ENCODE results near the gene PRSS22. TPM values are rescaled to one million over a fixed set of nuclear protein-coding genes. Genes with fewer than 3 reads are reported as not detected.
"Not testable (repeated sequence)": the region's sequence is repeated elsewhere in the genome, so short reads cannot be mapped to it uniquely, and the experiment has no call there.

Gene PRSS22, protein sequence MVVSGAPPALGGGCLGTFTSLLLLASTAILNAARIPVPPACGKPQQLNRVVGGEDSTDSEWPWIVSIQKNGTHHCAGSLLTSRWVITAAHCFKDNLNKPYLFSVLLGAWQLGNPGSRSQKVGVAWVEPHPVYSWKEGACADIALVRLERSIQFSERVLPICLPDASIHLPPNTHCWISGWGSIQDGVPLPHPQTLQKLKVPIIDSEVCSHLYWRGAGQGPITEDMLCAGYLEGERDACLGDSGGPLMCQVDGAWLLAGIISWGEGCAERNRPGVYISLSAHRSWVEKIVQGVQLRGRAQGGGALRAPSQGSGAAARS
- polyA plus RNA-seq: 2.2 to 3.7 TPM (median 3.5 TPM) in 3 replicates
- polyA plus RNA-seq (2011; ENCODE audit: low read depth): 3.5 TPM
- polyA plus RNA-seq (2011; cell fraction: cytosol; rRNA removed): 1.3 and 1.4 TPM in 2 replicates
- polyA plus RNA-seq (2011; cell fraction: nucleus; rRNA removed): 9.6 and 13.1 TPM in 2 replicates
- polyA plus RNA-seq (2012; ENCODE audit: low replicate concordance): 4.2 and 18.5 TPM in 2 replicates
- 0.80 to 2.3 TPM (median 2.1 TPM) in 3 replicates for polyA minus RNA-seq
- polyA minus RNA-seq (2011; cell fraction: cytosol; rRNA and poly(A)+ RNA removed): not detected
- polyA minus RNA-seq (2011; cell fraction: nucleus; rRNA and poly(A)+ RNA removed): 5.1 and 5.9 TPM in 2 replicates

GRCh38 chr16:2857451-2858244 is at the start of gene PRSS22:
TSS of gene PRSS22 (minus strand) at chr16:2858170. CDS start at chr16:2858104, 66 bp downstream.
- dilution Hi-C loops (cut with MboI; ENCODE audit: extremely low pct_ligation_motif_present, low sequenced_read_pairs): no loop called here
- Histone ChIP-seq H2AFZ (ENCODE audit: control insufficient read depth, low read length) (peak within 1 kb of the TSS; percentile 89), H4K20me1 (ENCODE audit: control insufficient read depth, extremely low read depth, insufficient read depth, low read length) (no peaks in the 10 kb centered on the region), H3K79me2 (ENCODE audit: control insufficient read depth, insufficient read depth, low read length) (no peaks in the 10 kb centered on the region), H3K4me1 (ENCODE audit: control insufficient read depth, extremely low read depth, insufficient read depth, low read length) (peaks cover 20% of the 10 kb centered on the region), H3K27me3 (ENCODE audit: control insufficient read depth, extremely low read depth, insufficient read depth, low read length) (no peaks in the 10 kb centered on the region), H3K9me3 (ENCODE audit: control insufficient read depth, low read depth, low read length) (no peaks in the 10 kb centered on the region), H3K27ac (ENCODE audit: control insufficient read depth, insufficient read depth, low read length) (peak within 1 kb of the TSS; percentile 47), H3K9me1 (ENCODE audit: control insufficient read depth, extremely low read depth, insufficient read depth, low read length) (no peaks in the 10 kb centered on the region), H3K4me3 (ENCODE audit: control insufficient read depth in 2 of 3, extremely low read depth in 1 of 3, insufficient read depth in 2 of 3, low read depth in 1 of 3, low read length in 3 of 3) (peak within 1 kb of the TSS; percentile 39 to 68 (median 53)), H3K9ac (ENCODE audit: control insufficient read depth, extremely low read depth, insufficient read depth, low read length) (peak within 1 kb of the TSS; percentile 62), H3K4me2 (ENCODE audit: control insufficient read depth, extremely low read depth, insufficient read depth, low read depth, low read length) (peak within 1 kb of the TSS; percentile 78), H3K36me3 (ENCODE audit: control insufficient read depth in 2 of 2, extremely low read depth in 1 of 2, insufficient read depth in 2 of 2, low read length in 2 of 2) (peaks cover 0 to 3% of the 10 kb centered on the region in 2 experiments)
- no peak for TF ChIP-seq EZH2 (IDR thresholded peaks at IDR 0.05; ENCODE audit: low read length)
- TF ChIP-seq, protein P1, sequence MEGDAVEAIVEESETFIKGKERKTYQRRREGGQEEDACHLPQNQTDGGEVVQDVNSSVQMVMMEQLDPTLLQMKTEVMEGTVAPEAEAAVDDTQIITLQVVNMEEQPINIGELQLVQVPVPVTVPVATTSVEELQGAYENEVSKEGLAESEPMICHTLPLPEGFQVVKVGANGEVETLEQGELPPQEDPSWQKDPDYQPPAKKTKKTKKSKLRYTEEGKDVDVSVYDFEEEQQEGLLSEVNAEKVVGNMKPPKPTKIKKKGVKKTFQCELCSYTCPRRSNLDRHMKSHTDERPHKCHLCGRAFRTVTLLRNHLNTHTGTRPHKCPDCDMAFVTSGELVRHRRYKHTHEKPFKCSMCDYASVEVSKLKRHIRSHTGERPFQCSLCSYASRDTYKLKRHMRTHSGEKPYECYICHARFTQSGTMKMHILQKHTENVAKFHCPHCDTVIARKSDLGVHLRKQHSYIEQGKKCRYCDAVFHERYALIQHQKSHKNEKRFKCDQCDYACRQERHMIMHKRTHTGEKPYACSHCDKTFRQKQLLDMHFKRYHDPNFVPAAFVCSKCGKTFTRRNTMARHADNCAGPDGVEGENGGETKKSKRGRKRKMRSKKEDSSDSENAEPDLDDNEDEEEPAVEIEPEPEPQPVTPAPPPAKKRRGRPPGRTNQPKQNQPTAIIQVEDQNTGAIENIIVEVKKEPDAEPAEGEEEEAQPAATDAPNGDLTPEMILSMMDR (optimal IDR thresholded peaks at IDR 0.05 in 1 of 3, IDR thresholded peaks at IDR 0.05 in 1 of 3, conservative IDR thresholded peaks at IDR 0.05 in 1 of 3; ENCODE audit: extremely low read depth in 1 of 3, insufficient read depth in 2 of 3, low read length in 3 of 3): no peak
- DNase-seq (ENCODE audit: low read depth, low spot score): no peak
- peak; percentile 41 for FAIRE-seq

GRCh38 chr16:2907084-2907753 is 49.2 kb upstream of the PRSS22 start:
- H2AFZ ChIP-seq (ENCODE audit: control insufficient read depth, low read length); H3K9me1 ChIP-seq (ENCODE audit: control insufficient read depth, extremely low read depth, insufficient read depth, low read length); H4K20me1 ChIP-seq (ENCODE audit: control insufficient read depth, extremely low read depth, insufficient read depth, low read length); DNase-seq (ENCODE audit: low read depth, low spot score); H3K36me3 ChIP-seq (ENCODE audit: control insufficient read depth in 2 of 2, extremely low read depth in 1 of 2, insufficient read depth in 2 of 2, low read length in 2 of 2); H3K27ac ChIP-seq (ENCODE audit: control insufficient read depth, insufficient read depth, low read length); H3K4me3 ChIP-seq (ENCODE audit: control insufficient read depth in 2 of 3, extremely low read depth in 1 of 3, insufficient read depth in 2 of 3, low read depth in 1 of 3, low read length in 3 of 3); FAIRE-seq; H3K9me3 ChIP-seq (ENCODE audit: control insufficient read depth, low read depth, low read length); H3K27me3 ChIP-seq (ENCODE audit: control insufficient read depth, extremely low read depth, insufficient read depth, low read length); H3K79me2 ChIP-seq (ENCODE audit: control insufficient read depth, insufficient read depth, low read length); H3K4me2 ChIP-seq (ENCODE audit: control insufficient read depth, extremely low read depth, insufficient read depth, low read depth, low read length); H3K9ac ChIP-seq (ENCODE audit: control insufficient read depth, extremely low read depth, insufficient read depth, low read length); dilution Hi-C loops (cut with MboI; ENCODE audit: extremely low pct_ligation_motif_present, low sequenced_read_pairs): not testable (repeated sequence)
- TF ChIP-seq, protein P1 (optimal IDR thresholded peaks at IDR 0.05 in 1 of 3, IDR thresholded peaks at IDR 0.05 in 1 of 3, conservative IDR thresholded peaks at IDR 0.05 in 1 of 3; ENCODE audit: extremely low read depth in 1 of 3, insufficient read depth in 2 of 3, low read length in 3 of 3): peak in 2 of 3 experiments; percentile 32 to 38
- H3K4me1 ChIP-seq (ENCODE audit: control insufficient read depth, extremely low read depth, insufficient read depth, low read length): peaks cover 14% of the 10 kb centered on the region
